ENCODE results near the gene TMEM59L. TPM values are rescaled to one million over a fixed set of nuclear protein-coding genes. Genes with fewer than 3 reads are reported as not detected.

Gene TMEM59L
- total and polyA plus RNA-seq, 2 of the 4 experiments (the other 2 are of a cell fraction), result under 0.01 to 5.9 TPM

DNA sequence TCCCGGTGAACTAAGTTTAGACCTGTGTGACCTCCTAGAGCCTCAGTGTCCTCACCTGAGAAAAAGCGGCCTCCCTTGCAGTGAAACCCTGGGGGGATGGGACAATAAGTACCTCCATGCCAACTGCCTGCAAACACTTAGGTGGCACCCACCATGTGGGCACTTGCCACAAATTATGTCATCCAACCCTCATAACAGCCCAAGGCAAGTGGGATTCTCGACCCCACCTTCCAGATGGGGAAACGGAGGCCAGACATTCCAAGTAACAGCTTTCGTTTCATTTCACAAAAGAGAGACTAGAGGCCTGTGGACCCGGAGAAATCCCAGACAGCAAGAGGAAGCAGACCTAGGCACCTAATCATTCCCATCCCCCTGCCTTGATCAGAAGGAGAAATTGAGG lies 17.2 kb upstream of the TMEM59L start:
- Histone ChIP-seq H2BK120ac (ENCODE audit: low read depth, low read length) (no peak overlapping the region), H3K9ac (ENCODE audit: low read depth, low read length) (no peak overlapping the region), H2BK5ac (ENCODE audit: low read depth, low read length, poor library complexity, severe bottlenecking) (no peak overlapping the region), H3K4me3 (ENCODE audit: insufficient read depth, low read depth, low read length) (no peak overlapping the region), H4K8ac (ENCODE audit: low read depth in 2 of 2, low read length in 2 of 2) (no peak overlapping the region), H3K4me2 (ENCODE audit: low read depth, low read length) (no peak overlapping the region), H2AFZ (replicated peaks; ENCODE audit: low read length, poor library complexity) (peak overlapping the region; percentile 43), H3K14ac (replicated peaks; ENCODE audit: low read depth, low read length) (no peak overlapping the region), H4K91ac (ENCODE audit: insufficient read depth, low read depth, low read length) (no peak overlapping the region), H3K56ac (ENCODE audit: extremely low read depth, insufficient read depth, low read length) (no peak overlapping the region), H3K9me1 (ENCODE audit: insufficient read depth, low read length) (no peaks in the 10 kb centered on the region), H3K36me3 (ENCODE audit: control insufficient read depth, insufficient read depth, low read length) (peaks cover 4% of the 10 kb centered on the region), H3K23ac (ENCODE audit: low read depth, low read length) (no peak overlapping the region), H3K27ac (ENCODE audit: insufficient read depth, low read length) (no peak overlapping the region), H3K4me1 (ENCODE audit: control insufficient read depth, insufficient read depth, low read length) (0 out of 2 replicates have a peak, but pooled peaks cover 2% of the 10 kb centered on the region), H3K9me3 (ENCODE audit: control insufficient read depth, insufficient read depth, low read length) (no peaks in the 10 kb centered on the region), H3K27me3 (ENCODE audit: control insufficient read depth, insufficient read depth, low read length) (no peaks in the 10 kb centered on the region; the same call in 1 of the 2 replicates), H3K18ac (ENCODE audit: low read depth, low read length) (no peak overlapping the region), H3K4ac (ENCODE audit: low read depth, low read length) (no peak overlapping the region), H2AK5ac (ENCODE audit: low read depth, low read length) (peak overlapping the region; percentile 9; the same call in 1 of the 2 replicates), H2BK15ac (ENCODE audit: low read depth, low read length) (no peak overlapping the region), H2BK20ac (ENCODE audit: low read depth, low read length) (no peak overlapping the region), H3K79me1 (ENCODE audit: low read depth in 1 of 2, low read length in 2 of 2) (peaks cover 0 to 7% of the 10 kb centered on the region in 2 experiments; a peak in 2 of 4 replicates), H2AK9ac (replicated peaks; ENCODE audit: low read depth, low read length, poor library complexity) (peak overlapping the region; percentile 42), H4K5ac (ENCODE audit: low read depth, low read length) (no peak overlapping the region), H4K20me1 (ENCODE audit: insufficient read depth, low read length) (peaks cover 9% of the 10 kb centered on the region)
- ChIA-PET POLR2A (ENCODE audit: unreplicated experiment) (no interaction called here), CTCF (interaction anchor here (3.0 kb wide), 1 partner anchor 252 kb away, joined by 12 read pairs; no protein-coding TSS in a partner anchor)
- dilution Hi-C loops (cut with HindIII; ENCODE audit: low sequenced_read_pairs, unreplicated experiment), result no loop called here
- DNase-seq, result no peak
- no TSS peak for BruUV-seq (replicated peaks)
- intact Hi-C loops (cut with micrococcal nuclease), result no loop called here
- in situ Hi-C loops (cut with MboI; ENCODE audit: low sequenced_read_pairs), result no loop called here
- WGBS, 2 experiments (ENCODE audit: extremely low coverage in 2 of 2, insufficient read length in 1 of 2), result 80% methylated on average over 1 of the region's 6 CpGs; no CpG with 5 or more reads in 1 of the 2 experiments
- ATAC-seq (ENCODE audit: low read depth), result no peak
- no peak for TF ChIP-seq CHD1 (IDR thresholded peaks at IDR 0.05; ENCODE audit: low read depth, low read length)
- TF ChIP-seq USF2 (IDR thresholded peaks at IDR 0.05; ENCODE audit: low read depth, low read length), result no peak
- no peak for TF ChIP-seq MXI1 (IDR thresholded peaks at IDR 0.05; ENCODE audit: borderline replicate concordance, low read depth, low read length)

Data from IMR-90 (cell line).